Measurements from ENCODE around the gene CARD8. TPM values are rescaled to one million over a fixed set of nuclear protein-coding genes. Genes with fewer than 3 reads are reported as not detected.

CARD8 gene
- total RNA-seq, 4 donors from 2014 or later = 18.7 to 30.4 (median 22.4) TPM

DNA sequence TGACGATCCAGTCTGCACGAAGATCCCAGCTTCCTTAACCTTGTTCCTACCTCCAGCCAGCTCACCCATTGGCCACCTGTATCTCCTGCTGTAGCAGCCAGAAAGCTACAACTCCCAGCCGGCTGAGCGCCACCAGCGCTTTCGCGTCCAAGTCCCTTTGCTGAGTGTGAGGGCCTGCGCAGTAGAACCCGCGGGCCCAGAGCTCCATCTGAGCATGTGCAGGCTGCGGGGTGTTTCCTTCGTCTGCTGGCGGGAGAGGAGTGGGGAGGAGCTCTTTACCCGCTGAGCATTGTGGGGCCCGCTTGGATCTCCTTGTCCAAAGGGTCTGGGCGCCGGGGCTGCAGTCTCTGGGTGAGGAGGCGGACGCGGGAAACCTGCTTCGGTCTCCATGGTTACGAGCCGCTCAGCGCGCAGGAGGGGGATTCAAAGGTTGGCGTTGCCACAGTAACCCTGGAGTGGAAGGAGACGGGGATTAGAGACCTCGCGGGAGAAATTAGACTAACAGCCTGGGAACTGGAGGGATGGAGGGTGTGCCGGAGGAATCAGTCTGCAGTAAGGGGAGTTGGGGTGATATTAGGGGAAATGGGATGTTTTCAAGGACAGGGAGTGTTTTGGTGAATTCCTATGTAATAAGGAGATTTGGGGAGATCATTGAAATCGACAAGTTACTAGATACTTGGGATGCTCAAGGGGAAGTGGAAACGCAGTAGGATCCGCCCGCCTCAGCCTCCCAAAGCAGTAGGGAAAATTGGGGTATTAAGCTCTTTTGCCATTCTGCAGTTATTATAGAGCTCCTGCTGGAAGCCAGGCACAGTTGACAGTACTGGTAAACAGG is 51.7 kb downstream of the CARD8 start:
- no peaks in the 10 kb centered on the region for H3K9me3 ChIP-seq
- 0% methylated on average over 6 to 10 of the region's 34 CpGs for WGBS, 2 donors (ENCODE audit: low coverage in 1 of 2)
- H3K36me3 ChIP-seq = no peaks in the 10 kb centered on the region
- ATAC-seq = peak; percentile 99
- peak overlapping the region; percentile 10 to 85 (median 79) for H3K27ac ChIP-seq
- H3K27me3 ChIP-seq = no peaks in the 10 kb centered on the region
- no peak for TF ChIP-seq EP300 (IDR thresholded peaks at IDR 0.05)
- TF ChIP-seq POLR2A (IDR thresholded peaks at IDR 0.05) = peak in 1 of 2 donors; percentile 13
- TF ChIP-seq, protein P1, sequence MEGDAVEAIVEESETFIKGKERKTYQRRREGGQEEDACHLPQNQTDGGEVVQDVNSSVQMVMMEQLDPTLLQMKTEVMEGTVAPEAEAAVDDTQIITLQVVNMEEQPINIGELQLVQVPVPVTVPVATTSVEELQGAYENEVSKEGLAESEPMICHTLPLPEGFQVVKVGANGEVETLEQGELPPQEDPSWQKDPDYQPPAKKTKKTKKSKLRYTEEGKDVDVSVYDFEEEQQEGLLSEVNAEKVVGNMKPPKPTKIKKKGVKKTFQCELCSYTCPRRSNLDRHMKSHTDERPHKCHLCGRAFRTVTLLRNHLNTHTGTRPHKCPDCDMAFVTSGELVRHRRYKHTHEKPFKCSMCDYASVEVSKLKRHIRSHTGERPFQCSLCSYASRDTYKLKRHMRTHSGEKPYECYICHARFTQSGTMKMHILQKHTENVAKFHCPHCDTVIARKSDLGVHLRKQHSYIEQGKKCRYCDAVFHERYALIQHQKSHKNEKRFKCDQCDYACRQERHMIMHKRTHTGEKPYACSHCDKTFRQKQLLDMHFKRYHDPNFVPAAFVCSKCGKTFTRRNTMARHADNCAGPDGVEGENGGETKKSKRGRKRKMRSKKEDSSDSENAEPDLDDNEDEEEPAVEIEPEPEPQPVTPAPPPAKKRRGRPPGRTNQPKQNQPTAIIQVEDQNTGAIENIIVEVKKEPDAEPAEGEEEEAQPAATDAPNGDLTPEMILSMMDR (IDR thresholded peaks at IDR 0.05) = peak in 1 of 4 experiments; percentile 30
- no peak for TF ChIP-seq POLR2AphosphoS5 (IDR thresholded peaks at IDR 0.05)
- H3K4me1 ChIP-seq = peaks cover 0 to 19% (median 8%) of the 10 kb centered on the region in 3 donors
- H3K4me3 ChIP-seq = peak overlapping the region; percentile 59 to 73

DNA sequence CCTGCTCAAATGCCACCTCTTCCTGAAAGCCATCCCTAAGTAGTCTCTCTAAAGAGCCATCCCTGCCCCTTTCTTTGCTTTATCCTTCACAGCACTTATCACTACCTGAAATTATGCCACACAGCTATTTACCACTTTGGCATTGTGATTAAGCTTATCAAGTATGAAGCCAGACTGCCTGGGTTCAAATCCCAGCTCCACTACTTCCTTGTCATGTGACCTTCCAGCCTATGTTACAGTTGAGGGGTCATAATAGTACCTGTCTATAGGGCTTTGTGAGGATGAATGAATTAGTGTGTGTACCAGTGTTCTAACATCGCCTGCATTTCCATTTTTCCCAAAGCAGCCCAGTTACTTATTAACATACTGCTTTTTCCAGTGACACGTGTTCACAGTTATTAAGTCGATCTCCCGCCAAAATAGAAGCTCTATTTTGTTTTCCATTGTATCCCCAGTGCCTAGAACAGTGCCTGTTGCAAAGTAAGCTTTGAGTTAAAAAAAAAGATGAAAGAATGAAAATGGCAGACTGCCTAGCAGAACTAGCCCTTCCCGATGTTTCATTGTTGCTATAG is 52.4 kb downstream of the CARD8 start:
- Histone ChIP-seq H3K4me3 (peak overlapping the region; percentile 59 to 73), H3K4me1 (peaks cover 0 to 19% (median 8%) of the 10 kb centered on the region in 3 donors), H3K9me3 (no peaks in the 10 kb centered on the region), H3K27ac (peak overlapping the region; percentile 10 to 85 (median 79)), H3K27me3 (no peaks in the 10 kb centered on the region), H3K36me3 (no peaks in the 10 kb centered on the region)
- TF ChIP-seq POLR2A (IDR thresholded peaks at IDR 0.05) (no peak), EP300 (IDR thresholded peaks at IDR 0.05) (no peak), POLR2AphosphoS5 (IDR thresholded peaks at IDR 0.05) (no peak)
- TF ChIP-seq, protein P1 (IDR thresholded peaks at IDR 0.05) = no peak
- 7% methylated on average over 5 of the region's 5 CpGs for WGBS, 2 donors (ENCODE audit: low coverage in 1 of 2)
- ATAC-seq = no peak

DNA sequence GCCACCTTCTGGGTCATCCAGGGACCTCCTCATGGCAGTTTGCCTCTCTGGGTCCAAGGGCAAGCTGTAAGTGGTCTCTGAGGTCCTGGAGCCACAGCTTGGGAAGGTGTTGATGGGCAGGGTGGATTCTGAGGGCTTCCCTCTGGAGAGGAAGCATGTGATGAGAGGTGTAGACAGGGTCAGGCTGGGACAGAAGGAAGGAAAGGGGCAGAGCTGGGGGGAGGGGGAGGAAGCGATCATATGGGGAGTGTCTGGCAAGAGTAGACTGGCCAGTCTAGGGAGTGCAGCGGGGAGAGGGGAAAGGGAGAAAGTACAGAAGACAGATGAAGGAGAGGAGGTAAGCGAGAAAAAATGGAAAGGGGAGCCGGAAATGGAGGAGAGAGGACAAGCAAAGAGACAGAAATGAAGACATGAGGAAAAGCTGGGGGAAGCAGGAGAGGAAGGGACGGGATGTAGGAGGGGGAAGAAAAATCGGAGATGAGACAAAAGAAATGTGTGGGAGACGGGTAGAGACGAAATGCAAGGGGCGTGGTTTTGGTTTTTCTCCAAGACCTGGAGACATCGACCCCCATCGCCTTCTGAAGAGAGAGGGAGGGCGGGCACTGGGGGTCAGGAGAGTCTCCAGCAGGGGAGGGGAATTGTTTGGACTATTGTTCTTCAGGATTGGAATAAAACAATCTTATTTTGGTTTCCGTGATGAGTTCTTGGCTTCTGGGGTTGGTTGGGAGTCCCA is 58.6 kb downstream of the CARD8 start:
- H3K4me3 ChIP-seq = no peak overlapping the region
- H3K9me3 ChIP-seq = no peaks in the 10 kb centered on the region
- no peak overlapping the region for H3K27ac ChIP-seq
- WGBS, 2 donors (ENCODE audit: low coverage in 1 of 2) = 17 to 31% methylated on average over 5 to 13 of the region's 13 CpGs
- H3K27me3 ChIP-seq = peaks cover 5% of the 10 kb centered on the region
- ATAC-seq = no peak
- peaks cover 0 to 14% (median 3%) of the 10 kb centered on the region in 3 donors for H3K4me1 ChIP-seq
- TF ChIP-seq POLR2AphosphoS5 (IDR thresholded peaks at IDR 0.05) = no peak
- TF ChIP-seq POLR2A (IDR thresholded peaks at IDR 0.05) = no peak
- no peak for TF ChIP-seq EP300 (IDR thresholded peaks at IDR 0.05)
- TF ChIP-seq, protein P1 (IDR thresholded peaks at IDR 0.05) = no peak
- peaks cover 0 to 7% of the 10 kb centered on the region in 2 donors for H3K36me3 ChIP-seq

DNA sequence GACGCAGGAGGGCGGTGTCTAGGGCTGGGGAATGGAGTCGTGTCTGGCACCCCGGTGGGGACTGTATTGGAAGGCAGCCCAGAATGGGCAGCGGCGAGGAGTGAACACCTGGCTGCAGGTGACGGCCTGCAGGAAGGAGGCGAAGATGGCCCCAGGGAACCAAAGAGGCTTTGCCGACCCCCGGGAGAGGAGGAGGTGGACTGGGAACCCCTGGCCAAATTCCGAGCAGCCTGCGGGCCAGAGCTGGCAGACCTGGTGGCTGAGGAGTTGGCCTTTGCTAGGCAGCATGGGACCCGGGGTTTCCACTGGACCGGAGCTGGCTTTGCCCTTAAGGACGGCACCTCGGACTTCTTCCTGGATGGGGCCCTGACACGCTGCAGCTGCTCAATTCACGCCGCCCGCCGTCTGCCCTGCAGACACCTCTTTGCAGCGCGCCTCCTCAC is 59.4 kb downstream of the CARD8 start:
- Histone ChIP-seq H3K4me3 (no peak overlapping the region), H3K4me1 (peaks cover 0 to 14% (median 3%) of the 10 kb centered on the region in 3 donors), H3K27me3 (peaks cover 5% of the 10 kb centered on the region), H3K36me3 (peaks cover 0 to 11% of the 10 kb centered on the region in 2 donors), H3K9me3 (no peaks in the 10 kb centered on the region), H3K27ac (no peak overlapping the region)
- TF ChIP-seq POLR2A (IDR thresholded peaks at IDR 0.05) = no peak
- TF ChIP-seq POLR2AphosphoS5 (IDR thresholded peaks at IDR 0.05) = no peak
- TF ChIP-seq, protein P1 (IDR thresholded peaks at IDR 0.05) = no peak
- TF ChIP-seq EP300 (IDR thresholded peaks at IDR 0.05) = no peak
- 51 to 72% methylated on average over 2 to 9 of the region's 23 CpGs for whole genome bisulfite sequencing, 2 donors (ENCODE audit: low coverage in 1 of 2)
- no peak for ATAC-seq
